ENCODE results near the gene MMP28.
A peak's percentile ranks its signal among the peaks of the same experiment; 100 is the strongest.

The MMP28 gene

GRCh38 chr17:35742896-35743477 is 52.5 kb downstream of the MMP28 start:
- no peak for DNase-seq

- DNase-seq, result no peak
These were observed 52.9 kb downstream of the MMP28 start for GRCh38 chr17:35742496-35742895.

- DNase-seq, result no peak
These were observed 54.2 kb downstream of the MMP28 start for GRCh38 chr17:35740997-35741931.

- DNase-seq, result no peak
These were observed 55.2 kb downstream of the MMP28 start for GRCh38 chr17:35740216-35740615.

GRCh38 chr17:35738519-35739133 is 56.8 kb downstream of the MMP28 start:
- DNase-seq, result no peak

GRCh38 chr17:35736236-35736635 is 59.2 kb downstream of the MMP28 start:
- no peak for DNase-seq

GRCh38 chr17:35735036-35735805 is 60.2 kb downstream of the MMP28 start:
- no peak for DNase-seq

GRCh38 chr17:35734396-35734795 is 61.0 kb downstream of the MMP28 start:
- DNase-seq, result no peak

GRCh38 chr17:35733366-35733765 is 62.1 kb downstream of the MMP28 start:
- DNase-seq, result no peak

- DNase-seq, result no peak
These were observed 62.7 kb downstream of the MMP28 start for GRCh38 chr17:35732806-35733136.

- DNase-seq, result no peak
These were observed 63.3 kb downstream of the MMP28 start for GRCh38 chr17:35731917-35732805.

- DNase-seq, result no peak
These were observed 64.1 kb downstream of the MMP28 start, which contains the start of gene RASL10B for GRCh38 chr17:35731239-35731916. Gene RASL10B (plus strand): TSS chr17:35731639. CDS start chr17:35735185, 3,546 bp downstream.

- no peak for DNase-seq
These were observed 64.9 kb downstream of the MMP28 start for GRCh38 chr17:35730400-35731005.

GRCh38 chr17:35729405-35729833 is 66.0 kb downstream of the MMP28 start:
- DNase-seq, result no peak

- DNase-seq, result no peak
These were observed 66.9 kb downstream of the MMP28 start for GRCh38 chr17:35728551-35728950.

- no peak for DNase-seq
These were observed 67.8 kb downstream of the MMP28 start for GRCh38 chr17:35727635-35728034.

- DNase-seq, result no peak
These were observed 68.4 kb downstream of the MMP28 start for GRCh38 chr17:35726953-35727460.

GRCh38 chr17:35726127-35726952 is 69.1 kb downstream of the MMP28 start:
- DNase-seq, result peak; percentile 76

- DNase-seq, result no peak
These were observed 69.7 kb downstream of the MMP28 start for GRCh38 chr17:35725802-35726126.

- no peak for DNase-seq
These were observed 70.4 kb downstream of the MMP28 start for GRCh38 chr17:35725058-35725457.

Measured in left hindlimb (tissue), 1 donor.